ENCODE results near the gene NFKB1.

Gene NFKB1

DNA sequence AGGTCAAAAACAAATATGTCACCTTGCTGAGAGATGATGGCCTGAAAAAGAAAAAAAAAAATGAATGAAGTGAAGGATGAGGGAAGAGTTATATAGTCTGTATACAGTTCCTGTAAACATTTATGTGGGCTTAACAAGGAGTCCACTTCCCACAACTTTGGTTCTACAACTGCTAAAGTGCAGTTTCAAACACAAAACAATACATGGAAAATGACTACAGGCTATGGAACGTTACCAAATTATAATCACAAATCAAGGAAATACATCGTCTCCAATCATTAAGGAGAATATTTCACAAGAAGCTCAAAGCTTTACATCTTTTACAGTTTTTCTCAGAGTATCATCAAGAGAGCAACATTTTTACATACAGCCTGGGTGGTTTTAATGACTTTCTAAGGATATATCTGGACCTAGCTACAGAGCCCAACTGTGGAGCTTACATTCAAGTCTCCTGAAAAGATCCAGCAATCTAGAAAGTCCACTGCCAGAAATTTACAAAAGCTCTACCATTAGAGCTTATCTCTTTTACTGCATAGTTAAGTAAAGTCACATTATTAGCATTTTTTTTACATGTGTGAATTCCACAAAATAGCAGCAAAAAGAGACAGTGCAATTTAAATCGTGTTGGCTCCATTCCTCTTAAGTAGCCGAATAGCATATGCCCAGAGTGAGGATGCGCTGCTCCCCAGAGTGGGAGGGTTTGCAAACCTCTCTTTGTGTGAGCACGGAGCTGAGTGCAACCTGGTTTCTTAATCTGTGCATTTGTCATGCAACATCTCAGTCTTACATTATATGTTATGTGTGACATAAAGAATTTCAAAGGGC is 131.3 kb downstream of the NFKB1 start:
- Histone ChIP-seq H3K4me2 (ENCODE audit: low read length) (no peak overlapping the region), H3K9me3 (ENCODE audit: low read length) (no peaks in the 10 kb centered on the region), H3K4me3 (ENCODE audit: low read depth, low read length, poor library complexity, severe bottlenecking) (no peak overlapping the region), H3K79me2 (ENCODE audit: insufficient read depth, low read length) (no peaks in the 10 kb centered on the region; the same call in 1 of the 2 replicates), H3K27me3 (ENCODE audit: insufficient read depth, low read length) (no peaks in the 10 kb centered on the region), H3K9me2 (ENCODE audit: low read depth, low read length) (no peaks in the 10 kb centered on the region), H3F3A (ENCODE audit: insufficient read depth, low read length) (no peaks in the 10 kb centered on the region), H3K27ac (ENCODE audit: low read depth, low read length, poor library complexity, severe bottlenecking) (no peak overlapping the region), H3K9ac (ENCODE audit: low read length) (no peak overlapping the region), H4K20me1 (ENCODE audit: insufficient read depth, low read length) (no peaks in the 10 kb centered on the region), H3K4me1 (ENCODE audit: insufficient read depth, low read length, severe bottlenecking) (no peaks in the 10 kb centered on the region), H2AFZ (ENCODE audit: low read length) (no peak overlapping the region), H3K36me3 (ENCODE audit: insufficient read depth, low read length) (peaks cover 37% of the 10 kb centered on the region; the same call in 1 of the 2 replicates)
- TF ChIP-seq EZH2 (IDR thresholded peaks at IDR 0.05; ENCODE audit: borderline replicate concordance, low read length), result no peak
- TF ChIP-seq, protein P1, sequence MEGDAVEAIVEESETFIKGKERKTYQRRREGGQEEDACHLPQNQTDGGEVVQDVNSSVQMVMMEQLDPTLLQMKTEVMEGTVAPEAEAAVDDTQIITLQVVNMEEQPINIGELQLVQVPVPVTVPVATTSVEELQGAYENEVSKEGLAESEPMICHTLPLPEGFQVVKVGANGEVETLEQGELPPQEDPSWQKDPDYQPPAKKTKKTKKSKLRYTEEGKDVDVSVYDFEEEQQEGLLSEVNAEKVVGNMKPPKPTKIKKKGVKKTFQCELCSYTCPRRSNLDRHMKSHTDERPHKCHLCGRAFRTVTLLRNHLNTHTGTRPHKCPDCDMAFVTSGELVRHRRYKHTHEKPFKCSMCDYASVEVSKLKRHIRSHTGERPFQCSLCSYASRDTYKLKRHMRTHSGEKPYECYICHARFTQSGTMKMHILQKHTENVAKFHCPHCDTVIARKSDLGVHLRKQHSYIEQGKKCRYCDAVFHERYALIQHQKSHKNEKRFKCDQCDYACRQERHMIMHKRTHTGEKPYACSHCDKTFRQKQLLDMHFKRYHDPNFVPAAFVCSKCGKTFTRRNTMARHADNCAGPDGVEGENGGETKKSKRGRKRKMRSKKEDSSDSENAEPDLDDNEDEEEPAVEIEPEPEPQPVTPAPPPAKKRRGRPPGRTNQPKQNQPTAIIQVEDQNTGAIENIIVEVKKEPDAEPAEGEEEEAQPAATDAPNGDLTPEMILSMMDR (IDR thresholded peaks at IDR 0.05; ENCODE audit: low read length), result no peak

DNA sequence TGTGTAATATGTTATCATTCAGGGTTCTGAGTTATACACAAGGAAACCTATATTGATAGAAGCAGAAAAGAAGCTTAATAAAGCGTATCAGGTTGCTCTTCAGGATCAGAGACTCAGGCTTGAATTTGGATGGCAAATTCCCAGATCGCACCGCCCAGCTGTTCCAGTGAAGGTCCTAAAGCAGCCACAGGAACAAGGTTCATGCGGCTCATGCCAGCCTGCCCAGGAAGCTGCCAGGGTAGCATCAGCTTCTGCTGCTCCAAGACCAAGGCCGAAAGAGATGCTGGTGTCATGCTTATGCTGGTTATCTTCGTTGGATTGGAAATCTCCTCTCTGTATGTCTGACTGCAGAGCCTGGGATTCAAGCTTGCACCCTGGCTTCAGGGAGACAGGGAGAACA is 131.9 kb downstream of the NFKB1 start:
- no peak for TF ChIP-seq EZH2 (IDR thresholded peaks at IDR 0.05; ENCODE audit: borderline replicate concordance, low read length)
- Histone ChIP-seq H3K9me2 (ENCODE audit: low read depth, low read length) (no peaks in the 10 kb centered on the region), H3K27ac (ENCODE audit: low read depth, low read length, poor library complexity, severe bottlenecking) (no peak overlapping the region), H3K36me3 (ENCODE audit: insufficient read depth, low read length) (peaks cover 42% of the 10 kb centered on the region; the same call in 1 of the 2 replicates), H2AFZ (ENCODE audit: low read length) (no peak overlapping the region), H3K27me3 (ENCODE audit: insufficient read depth, low read length) (no peaks in the 10 kb centered on the region), H3K79me2 (ENCODE audit: insufficient read depth, low read length) (no peaks in the 10 kb centered on the region; the same call in 1 of the 2 replicates), H4K20me1 (ENCODE audit: insufficient read depth, low read length) (no peaks in the 10 kb centered on the region), H3K4me2 (ENCODE audit: low read length) (no peak overlapping the region), H3K4me1 (ENCODE audit: insufficient read depth, low read length, severe bottlenecking) (no peaks in the 10 kb centered on the region), H3K9me3 (ENCODE audit: low read length) (no peaks in the 10 kb centered on the region), H3F3A (ENCODE audit: insufficient read depth, low read length) (no peaks in the 10 kb centered on the region), H3K4me3 (ENCODE audit: low read depth, low read length, poor library complexity, severe bottlenecking) (no peak overlapping the region), H3K9ac (ENCODE audit: low read length) (no peak overlapping the region)

DNA sequence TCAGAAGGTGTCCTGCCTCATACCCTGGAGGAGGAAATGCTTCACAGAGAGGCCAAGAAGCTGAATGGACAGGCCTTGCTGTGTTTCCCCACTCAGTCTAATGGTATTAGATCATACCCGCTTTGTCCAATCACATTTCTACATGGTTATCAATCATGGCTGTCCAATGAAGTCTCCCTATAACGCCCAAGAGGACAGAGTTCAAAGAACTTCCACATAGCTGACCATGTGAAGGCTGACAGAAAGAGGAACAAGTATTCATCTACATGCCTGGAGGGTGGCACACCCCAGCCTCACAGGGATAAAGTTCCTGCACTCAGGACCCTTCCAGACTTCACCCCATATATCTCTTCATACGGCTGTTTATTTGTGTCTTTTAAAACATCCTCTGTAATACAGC is 136.2 kb downstream of the NFKB1 start:
- H3K27me3 ChIP-seq (ENCODE audit: insufficient read depth, low read length), result no peaks in the 10 kb centered on the region
- H3K9ac ChIP-seq (ENCODE audit: low read length), result no peak overlapping the region
- H3K9me2 ChIP-seq (ENCODE audit: low read depth, low read length), result no peaks in the 10 kb centered on the region
- H3K36me3 ChIP-seq (ENCODE audit: insufficient read depth, low read length), result peaks cover 50% of the 10 kb centered on the region; the same call in 1 of the 2 replicates
- H2AFZ ChIP-seq (ENCODE audit: low read length), result no peak overlapping the region
- H3K27ac ChIP-seq (ENCODE audit: low read depth, low read length, poor library complexity, severe bottlenecking), result no peak overlapping the region
- no peaks in the 10 kb centered on the region for H3K9me3 ChIP-seq (ENCODE audit: low read length)
- no peak overlapping the region for H3K4me2 ChIP-seq (ENCODE audit: low read length)
- no peak overlapping the region for H3K4me3 ChIP-seq (ENCODE audit: low read depth, low read length, poor library complexity, severe bottlenecking)
- no peaks in the 10 kb centered on the region; the same call in 1 of the 2 replicates for H3K79me2 ChIP-seq (ENCODE audit: insufficient read depth, low read length)
- no peaks in the 10 kb centered on the region for H3F3A ChIP-seq (ENCODE audit: insufficient read depth, low read length)
- no peaks in the 10 kb centered on the region for H3K4me1 ChIP-seq (ENCODE audit: insufficient read depth, low read length, severe bottlenecking)
- no peaks in the 10 kb centered on the region for H4K20me1 ChIP-seq (ENCODE audit: insufficient read depth, low read length)
- TF ChIP-seq EZH2 (IDR thresholded peaks at IDR 0.05; ENCODE audit: borderline replicate concordance, low read length), result no peak
- TF ChIP-seq, protein P1 (IDR thresholded peaks at IDR 0.05; ENCODE audit: low read length), result no peak
